Activated naive CD8-positive, alpha-beta T cell treated with anti-CD3 and anti-CD28 coated beads, Interleukin-2, amount 10 ng/mL, durations not matched to agents 7 days and 5 days (primary cell): ENCODE measurements around the gene ARHGAP12. TPM values are rescaled to one million over a fixed set of nuclear protein-coding genes. Genes with fewer than 3 reads are reported as not detected.
"Not testable (repeated sequence)": the region's sequence is repeated elsewhere in the genome, so short reads cannot be mapped to it uniquely, and the experiment has no call there.

ENCODE experiments used
- ATAC-seq: fragments of 150-1000 bp; cut with Tn5 transposase; one replicate; pipeline ENCODE4 v1.10.0; 2021; ENCODE audit warnings: low read depth, moderate library complexity
- POLR2A ChIA-PET: fragments of 350-600 bp; sonication (Branson Sonifier 250); formaldehyde crosslinking; loops from one replicate; lab custom pipeline; 2021; ENCODE audit warnings: antibody characterized with exemption; lab: Charles Lee
- DNase-seq: peaks from one replicate; pipeline ENCODE4 v3.0.0; 2021
- H3K27ac Mint-ChIP-seq: one replicate; pipeline ENCODE4 v1.8.0; 2022; ENCODE audit warnings: mild to moderate bottlenecking, mixed read lengths
- H3K27me3 Mint-ChIP-seq: one replicate; pipeline ENCODE4 v1.8.0; 2022; ENCODE audit warnings: mild to moderate bottlenecking, moderate library complexity, mixed read lengths
- H3K36me3 Mint-ChIP-seq: one replicate; pipeline ENCODE4 v1.8.0; 2021; ENCODE audit warnings: mild to moderate bottlenecking, mixed read lengths
- H3K4me1 Mint-ChIP-seq: one replicate; pipeline ENCODE4 v1.8.0; 2021; ENCODE audit warnings: mixed read lengths
- H3K4me3 Mint-ChIP-seq: one replicate; pipeline ENCODE4 v1.8.0; 2022; ENCODE audit warnings: mild to moderate bottlenecking, moderate library complexity, mixed read lengths
- H3K9me3 Mint-ChIP-seq: one replicate; pipeline ENCODE4 v1.8.0; 2021; ENCODE audit warnings: mixed read lengths
- total RNA-seq, 2 experiments: library from RNA; stranded (reverse); gene quantifications; one replicate each; pipeline ENCODE4 v1.2.3, GENCODE V29; 2021

ARHGAP12 gene
- total RNA-seq, 2 experiments from 2014 or later, result 15.0 to 15.9 TPM

DNA sequence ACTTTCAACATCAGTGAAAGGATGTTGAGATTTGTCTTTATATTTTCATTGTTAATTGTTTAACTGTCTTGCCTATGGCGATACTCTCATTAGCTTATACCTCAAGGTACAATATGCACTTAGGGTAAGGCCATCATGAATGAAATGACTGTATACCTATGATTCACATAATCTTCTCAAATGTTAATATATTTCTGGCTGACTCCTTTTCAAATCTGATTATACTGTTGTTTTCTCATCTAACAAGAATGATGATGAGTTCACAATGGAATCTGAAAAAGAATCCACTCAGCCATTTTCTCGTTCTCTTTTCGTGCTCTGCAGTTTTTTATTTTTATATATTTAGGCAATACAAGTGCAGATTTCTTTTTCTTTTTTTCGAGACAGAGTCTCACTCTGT, 159.1 kb downstream of the ARHGAP12 start:
- POLR2A ChIA-PET, result no interaction called here
- ATAC-seq (no peak), DNase-seq (no peak)
- Mint-ChIP-seq H3K27ac (no peak overlapping the region), H3K9me3 (no peaks in the 10 kb centered on the region), H3K4me1 (no peaks in the 10 kb centered on the region), H3K27me3 (no peaks in the 10 kb centered on the region), H3K4me3 (no peak overlapping the region), H3K36me3 (no peaks in the 10 kb centered on the region)

GRCh38 chr10:31768935-31769334, 159.7 kb downstream of the ARHGAP12 start:
- POLR2A ChIA-PET, result interaction anchor here (1.0 kb wide), 1 partner anchor 9 kb away, joined by 4 read pairs; no protein-coding TSS in a partner anchor
- H3K9me3 Mint-ChIP-seq, DNase-seq, ATAC-seq, H3K36me3 Mint-ChIP-seq, H3K27ac Mint-ChIP-seq, H3K27me3 Mint-ChIP-seq, H3K4me3 Mint-ChIP-seq, H3K4me1 Mint-ChIP-seq: not testable (repeated sequence)

DNA sequence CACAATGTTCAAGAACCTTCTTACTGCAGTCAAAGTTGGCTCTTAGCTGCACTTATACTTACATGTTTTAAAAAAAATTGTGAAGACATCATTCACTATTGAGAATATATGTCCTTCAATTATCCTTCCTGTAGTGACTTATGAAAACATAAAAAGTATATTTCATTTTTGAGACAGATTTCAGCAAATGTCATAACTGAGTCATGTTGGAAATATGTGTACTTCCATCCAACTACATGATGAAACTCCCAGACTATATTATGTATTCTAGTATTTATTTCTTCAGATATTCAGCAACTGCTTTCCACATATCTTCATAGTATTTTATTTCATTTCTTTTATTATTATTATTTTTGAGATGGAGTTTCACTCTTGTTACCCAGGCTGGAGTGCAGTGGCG, 160.2 kb downstream of the ARHGAP12 start:
- POLR2A ChIA-PET, result interaction anchor here (1.0 kb wide), 1 partner anchor 9 kb away, joined by 4 read pairs; no protein-coding TSS in a partner anchor
- Mint-ChIP-seq H3K4me3 (no peak overlapping the region), H3K36me3 (no peaks in the 10 kb centered on the region), H3K27ac (no peak overlapping the region), H3K9me3 (no peaks in the 10 kb centered on the region), H3K4me1 (no peaks in the 10 kb centered on the region), H3K27me3 (no peaks in the 10 kb centered on the region)
- ATAC-seq (no peak), DNase-seq (no peak)

- Mint-ChIP-seq H3K9me3 (no peaks in the 10 kb centered on the region), H3K27me3 (no peaks in the 10 kb centered on the region), H3K27ac (no peak overlapping the region), H3K4me3 (no peak overlapping the region), H3K36me3 (no peaks in the 10 kb centered on the region), H3K4me1 (peaks cover 6% of the 10 kb centered on the region)
- no peak for ATAC-seq
- DNase-seq, result no peak
- POLR2A ChIA-PET, result no interaction called here
Observed at GRCh38 chr10:31765541-31765940, 163.1 kb downstream of the ARHGAP12 start.

- H3K36me3 Mint-ChIP-seq, result no peaks in the 10 kb centered on the region
- H3K27me3 Mint-ChIP-seq, result no peaks in the 10 kb centered on the region
- peaks cover 14% of the 10 kb centered on the region for H3K4me1 Mint-ChIP-seq
- POLR2A ChIA-PET, result no interaction called here
- no peak for DNase-seq
- H3K27ac Mint-ChIP-seq, result no peak overlapping the region
- H3K4me3 Mint-ChIP-seq, result no peak overlapping the region
- no peak for ATAC-seq
- no peaks in the 10 kb centered on the region for H3K9me3 Mint-ChIP-seq
Observed at GRCh38 chr10:31762316-31762715, 166.3 kb downstream of the ARHGAP12 start.

- Mint-ChIP-seq H3K36me3 (no peaks in the 10 kb centered on the region), H3K27me3 (no peaks in the 10 kb centered on the region), H3K4me1 (peaks cover 14% of the 10 kb centered on the region), H3K9me3 (no peaks in the 10 kb centered on the region), H3K4me3 (peak overlapping the region; percentile 31), H3K27ac (peak overlapping the region; percentile 83)
- POLR2A ChIA-PET, result interaction anchor here (2.5 kb wide), 1 partner anchor 15 kb away, joined by 17 read pairs; no protein-coding TSS in a partner anchor
- ATAC-seq (no peak), DNase-seq (no peak)
Observed at GRCh38 chr10:31761156-31761555, 167.5 kb downstream of the ARHGAP12 start.

- ATAC-seq, result no peak
- Mint-ChIP-seq H3K27ac (peak overlapping the region; percentile 83), H3K27me3 (no peaks in the 10 kb centered on the region), H3K36me3 (no peaks in the 10 kb centered on the region), H3K9me3 (no peaks in the 10 kb centered on the region), H3K4me1 (peaks cover 14% of the 10 kb centered on the region), H3K4me3 (peak overlapping the region; percentile 86)
- POLR2A ChIA-PET, result interaction anchor here (2.5 kb wide), 1 partner anchor 15 kb away, joined by 17 read pairs; no protein-coding TSS in a partner anchor
- DNase-seq, result no peak
Observed at GRCh38 chr10:31760674-31761081, 168.0 kb downstream of the ARHGAP12 start.

DNA sequence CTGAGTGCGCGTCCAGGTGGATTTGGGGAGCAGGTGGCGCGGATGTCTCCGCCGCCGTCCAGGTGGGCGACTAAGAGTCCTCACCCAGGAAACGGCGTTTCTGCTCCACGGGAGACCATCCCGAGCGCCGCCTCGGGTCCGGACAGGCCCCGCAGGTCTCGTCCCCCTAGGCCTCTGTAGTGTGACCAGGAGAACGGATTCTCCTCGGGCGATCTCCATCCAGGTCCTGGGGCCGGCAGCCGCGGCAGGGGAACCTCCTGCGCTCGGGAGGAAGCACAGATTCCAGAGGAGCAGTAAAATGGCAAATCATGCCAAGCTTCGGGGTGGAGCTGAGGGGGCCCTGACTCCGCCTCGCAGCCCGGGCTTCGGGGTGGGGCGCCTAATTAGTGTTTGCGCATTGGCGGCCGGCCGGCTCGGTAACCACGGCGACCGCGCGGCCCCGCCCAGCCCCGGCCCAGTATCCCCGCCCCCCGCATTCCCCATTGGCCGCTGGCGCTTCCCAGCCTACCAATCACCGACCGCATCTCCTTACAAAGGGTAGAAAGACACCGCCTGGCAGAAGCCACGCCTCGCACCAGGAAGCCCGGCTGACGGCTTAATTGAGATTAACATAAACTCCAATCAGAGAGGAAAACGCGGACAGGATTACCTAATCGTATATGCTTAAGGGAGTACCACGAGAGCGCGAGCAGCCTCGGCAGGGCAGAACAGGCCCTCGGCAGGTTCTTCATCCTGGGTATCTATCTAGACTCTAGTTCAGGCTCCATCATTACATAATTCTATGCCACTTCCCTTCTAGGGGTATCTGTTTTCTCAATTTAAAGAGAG, 168.6 kb downstream of the ARHGAP12 start:
- peak overlapping the region; percentile 83 for H3K27ac Mint-ChIP-seq
- peak overlapping the region; percentile 86 for H3K4me3 Mint-ChIP-seq
- ATAC-seq (peak; percentile 96), DNase-seq (peak; percentile 91)
- H3K4me1 Mint-ChIP-seq, result peaks cover 14% of the 10 kb centered on the region
- H3K9me3 Mint-ChIP-seq, result no peaks in the 10 kb centered on the region
- H3K27me3 Mint-ChIP-seq, result no peaks in the 10 kb centered on the region
- H3K36me3 Mint-ChIP-seq, result no peaks in the 10 kb centered on the region
- POLR2A ChIA-PET, result interaction anchor here (0.6 to 2.5 kb wide), 8 partner anchors 9 to 975 kb away, joined by 3 to 17 read pairs (median 4); partner anchors contain the start of gene ZNF438

GRCh38 chr10:31759124-31759798, 169.4 kb downstream of the ARHGAP12 start:
- ATAC-seq (no peak), DNase-seq (peak; percentile 46)
- no peaks in the 10 kb centered on the region for H3K9me3 Mint-ChIP-seq
- no peaks in the 10 kb centered on the region for H3K36me3 Mint-ChIP-seq
- POLR2A ChIA-PET, result interaction anchor here (1.0 to 2.5 kb wide), 5 partner anchors 9 to 728 kb away, joined by 3 to 17 read pairs (median 4); partner anchors contain the start of gene ZNF438
- peak overlapping the region; percentile 92 for H3K27ac Mint-ChIP-seq
- peak overlapping the region; percentile 94 for H3K4me3 Mint-ChIP-seq
- peaks cover 14% of the 10 kb centered on the region for H3K4me1 Mint-ChIP-seq
- H3K27me3 Mint-ChIP-seq, result no peaks in the 10 kb centered on the region

GRCh38 chr10:31758495-31758894, 170.1 kb downstream of the ARHGAP12 start:
- DNase-seq (no peak), ATAC-seq (no peak)
- no peaks in the 10 kb centered on the region for H3K36me3 Mint-ChIP-seq
- peaks cover 14% of the 10 kb centered on the region for H3K4me1 Mint-ChIP-seq
- H3K4me3 Mint-ChIP-seq, result no peak overlapping the region
- POLR2A ChIA-PET, result interaction anchor here (1.4 kb wide), 1 partner anchor 13 kb away, joined by 3 read pairs; no protein-coding TSS in a partner anchor
- H3K27me3 Mint-ChIP-seq, result no peaks in the 10 kb centered on the region
- H3K27ac Mint-ChIP-seq, result no peak overlapping the region
- H3K9me3 Mint-ChIP-seq, result no peaks in the 10 kb centered on the region

- Mint-ChIP-seq H3K4me3 (no peak overlapping the region), H3K9me3 (no peaks in the 10 kb centered on the region), H3K27ac (no peak overlapping the region), H3K27me3 (no peaks in the 10 kb centered on the region), H3K4me1 (peaks cover 14% of the 10 kb centered on the region), H3K36me3 (no peaks in the 10 kb centered on the region)
- ATAC-seq (no peak), DNase-seq (no peak)
- POLR2A ChIA-PET, result interaction anchor here (1.4 kb wide), 1 partner anchor 12 kb away, joined by 3 read pairs; no protein-coding TSS in a partner anchor
Observed at GRCh38 chr10:31757831-31758230, 170.8 kb downstream of the ARHGAP12 start.

DNA sequence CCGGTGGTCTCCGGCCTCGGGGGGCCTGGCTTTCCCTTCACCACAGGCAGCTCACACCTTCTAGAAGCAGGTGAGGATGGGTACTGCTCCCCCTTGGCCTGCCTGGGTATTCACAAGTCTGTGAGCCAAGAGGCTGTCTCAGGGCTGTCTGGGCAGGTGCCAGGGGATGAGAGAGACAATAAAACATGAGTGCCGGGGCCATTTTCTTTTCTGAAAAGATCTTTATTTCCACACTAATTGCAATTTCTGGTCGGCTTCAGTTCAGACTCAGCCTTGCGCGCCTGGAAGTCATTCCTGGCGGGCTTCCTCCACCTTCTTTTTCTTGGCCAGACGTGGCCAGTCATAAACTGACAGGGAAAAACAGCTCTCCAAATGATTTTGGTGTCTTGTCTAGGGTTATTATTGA, 171.2 kb downstream of the ARHGAP12 start:
- POLR2A ChIA-PET, result interaction anchor here (1.4 kb wide), 1 partner anchor 12 kb away, joined by 3 read pairs; no protein-coding TSS in a partner anchor
- no peak for DNase-seq
- Mint-ChIP-seq H3K27me3 (no peaks in the 10 kb centered on the region), H3K36me3 (no peaks in the 10 kb centered on the region), H3K9me3 (no peaks in the 10 kb centered on the region), H3K4me1 (peaks cover 14% of the 10 kb centered on the region), H3K27ac (no peak overlapping the region), H3K4me3 (no peak overlapping the region)
- no peak for ATAC-seq

GRCh38 chr10:31756729-31757110, 171.9 kb downstream of the ARHGAP12 start:
- Mint-ChIP-seq H3K27ac (no peak overlapping the region), H3K4me1 (peaks cover 15% of the 10 kb centered on the region), H3K27me3 (no peaks in the 10 kb centered on the region), H3K9me3 (no peaks in the 10 kb centered on the region), H3K36me3 (no peaks in the 10 kb centered on the region), H3K4me3 (no peak overlapping the region)
- ATAC-seq (no peak), DNase-seq (no peak)
- POLR2A ChIA-PET, result no interaction called here
